Neural progenitor cell (in vitro differentiated cells): ENCODE data around the gene ZFP1.
"Not testable (repeated sequence)": the region's sequence is repeated elsewhere in the genome, so short reads cannot be mapped to it uniquely, and the experiment has no call there.

ENCODE experiments used
- EZH2 ChIP-seq: fragments of 200-600 bp; sonication (generic); IDR thresholded peaks from 2 replicates; pipeline ENCODE4 v1.6.1; 2017; ENCODE audit warnings: antibody characterized with exemption, mild to moderate bottlenecking, moderate library complexity
- EZH2phosphoT487 ChIP-seq: fragments of 200-600 bp; sonication (generic); IDR thresholded peaks from 2 replicates; pipeline ENCODE4 v1.6.1; 2017; ENCODE audit warnings: antibody characterized with exemption
- TF ChIP-seq, protein P1 (sequence below): fragments of 200-600 bp; sonication (generic); IDR thresholded peaks from 2 replicates; pipeline ENCODE4 v1.5.1; 2017; ENCODE audit warnings: antibody characterized with exemption, mild to moderate bottlenecking

DNA sequence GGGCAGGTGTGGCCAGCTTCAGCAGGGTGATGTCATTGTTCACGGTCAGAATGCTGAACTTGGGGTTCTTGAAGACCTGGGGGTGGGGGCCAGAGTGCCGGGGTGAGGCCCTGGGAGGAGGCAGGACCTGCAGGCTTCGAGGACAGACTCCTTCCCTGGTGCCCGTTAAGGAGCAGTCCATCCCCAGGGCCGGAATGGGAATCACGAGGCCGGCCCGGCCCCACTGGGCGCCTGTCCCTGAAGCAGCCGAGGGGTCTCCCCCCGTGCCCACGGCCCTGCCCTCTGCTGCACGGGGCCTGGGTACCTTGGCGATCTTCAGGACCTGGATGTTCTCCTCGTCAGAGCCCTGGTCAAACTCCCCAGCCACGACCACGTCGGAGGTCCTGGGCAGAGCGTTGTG lies 57.1 kb downstream of the ZFP1 start:
- TF ChIP-seq, protein P1, sequence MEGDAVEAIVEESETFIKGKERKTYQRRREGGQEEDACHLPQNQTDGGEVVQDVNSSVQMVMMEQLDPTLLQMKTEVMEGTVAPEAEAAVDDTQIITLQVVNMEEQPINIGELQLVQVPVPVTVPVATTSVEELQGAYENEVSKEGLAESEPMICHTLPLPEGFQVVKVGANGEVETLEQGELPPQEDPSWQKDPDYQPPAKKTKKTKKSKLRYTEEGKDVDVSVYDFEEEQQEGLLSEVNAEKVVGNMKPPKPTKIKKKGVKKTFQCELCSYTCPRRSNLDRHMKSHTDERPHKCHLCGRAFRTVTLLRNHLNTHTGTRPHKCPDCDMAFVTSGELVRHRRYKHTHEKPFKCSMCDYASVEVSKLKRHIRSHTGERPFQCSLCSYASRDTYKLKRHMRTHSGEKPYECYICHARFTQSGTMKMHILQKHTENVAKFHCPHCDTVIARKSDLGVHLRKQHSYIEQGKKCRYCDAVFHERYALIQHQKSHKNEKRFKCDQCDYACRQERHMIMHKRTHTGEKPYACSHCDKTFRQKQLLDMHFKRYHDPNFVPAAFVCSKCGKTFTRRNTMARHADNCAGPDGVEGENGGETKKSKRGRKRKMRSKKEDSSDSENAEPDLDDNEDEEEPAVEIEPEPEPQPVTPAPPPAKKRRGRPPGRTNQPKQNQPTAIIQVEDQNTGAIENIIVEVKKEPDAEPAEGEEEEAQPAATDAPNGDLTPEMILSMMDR, result not testable (repeated sequence)
- not testable (repeated sequence) for TF ChIP-seq EZH2, EZH2phosphoT487
